ENCODE data around the gene PPP1R13L. TPM values are rescaled to one million over a fixed set of nuclear protein-coding genes. Genes with fewer than 3 reads are reported as not detected.
A peak's percentile ranks its signal among the peaks of the same experiment; 100 is the strongest.
"Not testable (repeated sequence)": the region's sequence is repeated elsewhere in the genome, so short reads cannot be mapped to it uniquely, and the experiment has no call there.

PPP1R13L gene
- total RNA-seq, 2 donors from 2014 or later: 10.9 to 52.2 TPM

DNA sequence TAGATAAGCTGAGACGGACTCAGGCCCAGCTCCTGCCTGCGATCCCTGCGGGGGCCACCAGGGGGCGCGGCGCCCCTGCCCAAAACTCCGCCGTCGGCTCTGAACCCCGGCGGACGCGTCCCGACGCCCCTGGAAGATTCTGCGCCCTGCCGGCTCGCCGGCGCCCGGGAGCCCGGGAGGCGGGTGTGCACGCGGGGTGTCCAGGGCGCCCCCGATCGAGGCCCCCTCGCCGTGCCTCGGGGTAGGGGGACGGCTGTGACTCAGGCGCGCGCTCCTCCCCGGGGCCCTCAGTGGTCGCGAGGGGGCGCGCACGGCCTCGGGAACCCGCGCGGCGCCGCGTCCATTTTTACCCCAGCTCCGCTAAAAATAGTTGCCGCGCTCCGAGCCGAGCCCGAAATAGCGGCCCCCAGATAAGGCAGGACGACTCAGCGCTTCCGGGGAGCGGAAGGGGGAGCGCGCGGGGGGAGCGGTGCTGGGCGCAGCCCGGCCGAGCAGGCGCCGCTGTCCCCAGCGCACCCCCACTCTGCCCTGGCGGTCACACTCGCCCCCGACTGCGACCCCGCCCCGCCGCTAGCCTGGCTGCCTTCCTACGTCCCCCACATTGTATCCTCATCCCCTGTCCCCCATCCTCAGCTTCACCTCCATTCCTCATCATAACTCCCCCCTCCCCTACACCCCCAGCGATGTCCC lies 34.8 kb upstream of the PPP1R13L start:
- ATAC-seq: peak; percentile 62 to 72
- peak overlapping the region in 1 of 2 donors; percentile 29 for H3K27ac Mint-ChIP-seq
- DNase-seq (ENCODE audit: low spot score in 2 of 2): peak; percentile 84 to 90
- no peaks in the 10 kb centered on the region for H3K36me3 Mint-ChIP-seq
- no peaks in the 10 kb centered on the region for H3K9me3 Mint-ChIP-seq

DNA sequence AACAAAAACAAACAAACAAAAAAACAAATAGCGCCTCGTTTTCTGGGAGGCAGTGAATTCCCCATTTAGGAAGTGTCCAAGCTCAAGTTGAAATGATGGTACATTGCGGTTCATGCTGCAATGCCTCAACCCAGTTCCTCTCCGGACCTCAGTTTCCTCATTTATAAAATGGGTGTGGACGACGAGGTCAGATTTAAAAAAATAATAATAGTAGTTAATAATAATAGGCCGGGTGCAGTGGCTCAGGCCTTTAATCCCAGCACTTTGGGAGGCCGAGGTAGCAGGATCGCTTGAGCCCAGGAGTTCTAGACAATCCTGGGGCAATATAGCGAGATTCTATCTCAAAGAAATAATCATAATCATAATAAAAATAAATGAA lies 34.3 kb upstream of the PPP1R13L start:
- Mint-ChIP-seq H3K36me3 (no peaks in the 10 kb centered on the region), H3K27ac (no peak overlapping the region), H3K9me3 (no peaks in the 10 kb centered on the region)
- DNase-seq (ENCODE audit: low spot score in 2 of 2) (no peak), ATAC-seq (no peak)

DNA sequence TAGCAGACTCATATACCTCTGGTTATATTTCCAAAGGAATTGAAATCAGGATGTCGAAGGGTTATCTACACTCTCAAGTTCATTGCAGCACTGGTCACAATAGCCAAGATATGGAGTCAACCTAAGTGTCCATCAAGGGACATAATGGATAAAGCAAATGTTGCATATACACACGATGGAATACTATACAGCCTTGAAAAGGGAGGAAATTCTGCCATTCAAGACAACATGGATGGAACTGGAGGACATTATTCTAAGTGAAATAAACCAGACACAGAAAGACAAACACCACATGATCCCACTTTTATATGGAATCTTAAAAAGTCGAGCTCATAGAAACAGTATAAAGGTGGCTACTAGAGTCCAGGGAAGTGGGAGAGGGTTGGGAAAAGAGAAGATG lies 32.5 kb upstream of the PPP1R13L start:
- H3K27ac Mint-ChIP-seq: no peak overlapping the region
- H3K9me3 Mint-ChIP-seq: no peaks in the 10 kb centered on the region
- ATAC-seq: no peak
- DNase-seq (ENCODE audit: low spot score in 2 of 2): no peak
- H3K36me3 Mint-ChIP-seq: no peaks in the 10 kb centered on the region

DNA sequence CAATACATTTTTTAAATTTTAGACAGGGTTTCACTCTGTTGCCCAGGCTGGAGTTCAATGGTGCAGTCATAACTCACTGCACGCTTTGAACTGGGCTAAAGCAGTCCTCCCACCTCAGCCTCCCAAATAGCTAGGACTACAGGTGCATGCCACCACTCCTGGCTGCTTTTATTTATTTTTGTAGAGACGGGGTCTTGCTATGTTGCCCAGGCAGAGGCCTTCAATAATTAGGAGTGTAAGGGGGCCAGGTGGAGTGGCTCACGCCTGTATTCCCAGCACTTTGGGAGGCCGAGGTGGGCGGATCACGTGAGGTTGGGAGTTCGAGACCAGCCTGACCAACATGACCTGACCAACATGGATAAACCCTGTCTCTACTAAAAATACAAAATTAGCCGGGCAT lies 27.7 kb upstream of the PPP1R13L start:
- DNase-seq (ENCODE audit: low spot score in 2 of 2); H3K36me3 Mint-ChIP-seq; H3K9me3 Mint-ChIP-seq; ATAC-seq; H3K27ac Mint-ChIP-seq: not testable (repeated sequence)

DNA sequence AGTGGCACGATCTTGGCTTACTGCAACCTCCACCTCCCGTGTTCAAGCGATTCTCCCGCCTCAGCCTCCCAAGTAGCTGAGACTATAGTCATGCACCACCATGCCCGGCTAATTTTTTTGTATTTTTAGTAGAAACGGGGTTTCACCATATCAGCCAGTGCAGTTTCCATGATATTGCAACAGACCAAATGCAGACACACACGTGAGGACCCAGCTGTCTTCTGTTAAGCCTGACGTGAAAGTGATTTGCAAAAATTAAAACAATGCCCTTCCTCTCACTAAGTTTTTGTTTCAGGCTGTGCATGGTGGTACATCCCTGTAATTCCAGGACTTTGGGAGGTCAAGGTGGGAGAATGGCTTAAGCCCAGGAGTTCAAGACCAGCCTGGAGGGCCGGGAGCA lies 26.1 kb upstream of the PPP1R13L start:
- not testable (repeated sequence) for H3K9me3 Mint-ChIP-seq; ATAC-seq; H3K36me3 Mint-ChIP-seq; DNase-seq (ENCODE audit: low spot score in 2 of 2); H3K27ac Mint-ChIP-seq

DNA sequence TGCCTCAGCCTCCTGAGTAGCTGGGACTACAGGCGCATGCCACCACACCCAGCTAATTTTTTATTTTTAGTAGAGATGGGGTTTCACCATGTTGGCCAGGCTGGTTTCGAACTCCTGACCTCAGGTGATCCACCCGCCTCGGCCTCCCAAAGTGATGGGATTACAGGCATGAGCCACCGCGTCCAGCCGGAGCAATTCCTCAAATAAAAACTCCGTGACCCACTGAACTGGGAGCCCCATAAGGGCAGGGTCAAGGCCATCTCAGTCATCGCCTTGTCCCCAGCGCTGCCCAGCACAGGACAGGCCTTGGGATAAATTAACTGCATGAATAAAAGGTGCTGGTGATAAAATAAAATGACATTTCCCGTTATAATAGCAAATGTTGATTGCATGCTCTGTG lies 25.0 kb upstream of the PPP1R13L start:
- H3K27ac Mint-ChIP-seq; H3K9me3 Mint-ChIP-seq; ATAC-seq; DNase-seq (ENCODE audit: low spot score in 2 of 2); H3K36me3 Mint-ChIP-seq: not testable (repeated sequence)

DNA sequence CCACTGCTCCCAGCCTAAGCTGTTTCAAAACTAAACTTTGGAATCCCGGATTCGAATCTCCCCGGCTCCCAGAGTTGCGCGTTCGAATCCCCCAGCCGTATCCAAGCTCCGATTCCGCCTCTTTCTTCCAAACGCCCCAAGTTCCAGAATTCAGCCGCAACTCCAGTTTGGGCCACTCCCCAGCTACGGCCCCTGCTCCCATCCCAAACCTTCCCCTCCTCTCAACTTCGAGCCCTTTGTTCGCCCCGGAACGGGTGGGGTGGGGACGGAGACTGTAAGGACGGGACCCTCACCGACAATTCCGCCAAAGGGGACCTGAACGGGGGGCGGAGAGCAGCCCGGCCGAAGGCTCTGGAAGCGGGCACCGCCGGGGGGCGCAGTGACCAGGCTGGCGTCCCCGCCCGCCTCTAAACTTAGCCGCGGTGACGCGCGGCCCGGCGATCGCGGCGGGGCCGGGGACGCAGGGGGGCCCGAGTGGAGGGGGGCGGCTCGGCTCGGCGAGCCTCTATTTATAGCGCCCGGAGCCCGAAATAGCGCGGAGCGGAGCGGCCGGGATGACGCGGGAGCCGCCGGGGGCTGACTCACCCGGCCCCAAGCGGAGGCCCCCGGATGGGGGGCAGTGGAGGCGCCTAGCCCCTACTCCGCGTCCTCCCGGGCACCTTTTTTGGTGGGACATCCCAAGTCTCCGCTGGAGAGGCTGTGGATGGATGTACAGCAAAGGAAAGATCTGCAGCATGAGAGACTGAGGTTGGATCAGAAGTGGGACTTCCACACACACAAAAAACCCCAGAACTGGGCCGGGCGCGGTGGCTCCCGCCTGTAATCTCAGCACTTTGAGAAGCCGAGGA lies 23.7 kb upstream of the PPP1R13L start:
- Mint-ChIP-seq H3K9me3 (no peaks in the 10 kb centered on the region), H3K36me3 (no peaks in the 10 kb centered on the region), H3K27ac (peak overlapping the region in 1 of 2 donors; percentile 69)
- DNase-seq (ENCODE audit: low spot score in 2 of 2) (no peak), ATAC-seq (no peak)

DNA sequence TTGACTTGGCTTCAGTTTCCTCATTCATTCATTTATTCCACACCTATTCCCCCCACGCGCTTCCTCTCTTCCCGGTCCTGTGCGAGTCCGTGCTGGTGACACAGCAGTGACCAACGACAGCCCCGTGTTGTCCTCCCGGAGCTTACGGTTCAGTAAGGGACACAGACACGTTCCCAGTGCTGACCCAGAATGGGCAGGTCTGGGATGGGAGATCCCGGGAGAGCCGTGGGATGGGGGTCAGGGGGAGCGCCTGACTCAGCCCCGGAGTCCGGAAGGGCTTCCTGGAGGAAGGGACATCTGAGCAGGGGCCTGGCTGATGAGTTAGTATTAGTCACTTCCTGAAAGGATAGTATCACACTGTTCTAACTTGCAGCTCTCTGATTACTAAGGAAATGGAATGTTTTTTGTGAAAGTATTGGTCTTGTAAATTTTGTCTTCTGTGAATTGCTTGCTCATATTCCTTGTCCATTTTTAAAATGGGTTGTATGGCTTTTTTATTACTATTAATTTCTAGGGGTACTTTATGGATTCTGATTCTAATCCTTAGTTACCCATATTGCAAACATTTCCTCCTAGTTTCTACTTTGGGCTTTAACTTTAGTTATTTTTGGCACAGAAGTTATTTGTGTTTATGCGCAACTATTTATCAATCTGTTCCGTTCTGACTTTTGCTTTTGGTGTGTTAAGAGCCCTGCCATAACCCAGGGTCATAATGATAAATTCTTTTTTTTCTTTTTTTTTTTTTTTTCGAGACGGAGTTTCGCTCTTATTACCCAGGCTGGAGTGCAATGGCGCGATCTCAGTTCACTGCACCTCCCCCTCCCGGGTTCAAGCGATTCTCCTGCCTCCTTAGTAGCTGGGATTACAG lies 19.6 kb upstream of the PPP1R13L start:
- DNase-seq (ENCODE audit: low spot score in 2 of 2) (peak in 1 of 2 donors; percentile 83), ATAC-seq (peak; percentile 63 to 88)
- no peaks in the 10 kb centered on the region for H3K9me3 Mint-ChIP-seq
- H3K27ac Mint-ChIP-seq: peak overlapping the region; percentile 87 to 98
- H3K36me3 Mint-ChIP-seq: peaks cover 0 to 14% of the 10 kb centered on the region in 2 donors

DNA sequence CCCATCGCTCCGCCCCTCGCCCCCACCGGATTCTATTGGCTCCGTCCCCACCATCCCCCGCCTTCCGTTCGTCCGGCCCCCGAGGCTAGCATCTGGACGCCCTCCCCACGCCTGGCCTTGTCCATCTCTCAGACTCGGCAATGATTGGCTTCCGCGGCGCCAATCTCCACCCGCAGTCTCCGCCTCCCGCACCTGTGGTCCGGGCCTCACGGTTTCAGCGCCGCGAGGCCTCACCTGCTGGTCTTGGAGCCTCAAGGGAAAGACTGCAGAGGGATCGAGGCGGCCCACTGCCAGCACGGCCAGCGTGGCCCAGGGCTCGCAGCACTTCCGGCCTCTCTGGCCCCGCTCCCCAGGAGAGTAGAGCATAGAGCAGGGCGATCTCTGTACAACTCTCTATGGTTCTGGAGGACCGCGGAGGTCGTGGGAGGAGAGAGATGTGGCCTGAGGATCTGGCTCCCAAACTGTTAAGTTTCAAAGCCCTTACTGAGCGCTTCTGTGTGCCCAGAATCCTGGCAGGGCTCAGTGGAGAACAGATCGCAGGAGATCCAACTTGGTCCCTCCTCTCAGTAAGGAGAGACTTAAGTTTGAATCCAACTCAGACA lies 18.8 kb upstream of the PPP1R13L start, which contains the start of gene ERCC1:
TSS of gene ERCC1 (minus strand) at position 329 of the 602 bp plus-strand sequence. CDS start 543 bp downstream, outside the sequence.
- DNase-seq (ENCODE audit: low spot score in 2 of 2): peak; percentile 83 to 88
- Mint-ChIP-seq H3K27ac (peak within 1 kb of the TSS; percentile 87 to 98), H3K9me3 (no peaks in the 10 kb centered on the region), H3K36me3 (peaks cover 0 to 14% of the 10 kb centered on the region in 2 donors)
- peak; percentile 62 to 78 for ATAC-seq

DNA sequence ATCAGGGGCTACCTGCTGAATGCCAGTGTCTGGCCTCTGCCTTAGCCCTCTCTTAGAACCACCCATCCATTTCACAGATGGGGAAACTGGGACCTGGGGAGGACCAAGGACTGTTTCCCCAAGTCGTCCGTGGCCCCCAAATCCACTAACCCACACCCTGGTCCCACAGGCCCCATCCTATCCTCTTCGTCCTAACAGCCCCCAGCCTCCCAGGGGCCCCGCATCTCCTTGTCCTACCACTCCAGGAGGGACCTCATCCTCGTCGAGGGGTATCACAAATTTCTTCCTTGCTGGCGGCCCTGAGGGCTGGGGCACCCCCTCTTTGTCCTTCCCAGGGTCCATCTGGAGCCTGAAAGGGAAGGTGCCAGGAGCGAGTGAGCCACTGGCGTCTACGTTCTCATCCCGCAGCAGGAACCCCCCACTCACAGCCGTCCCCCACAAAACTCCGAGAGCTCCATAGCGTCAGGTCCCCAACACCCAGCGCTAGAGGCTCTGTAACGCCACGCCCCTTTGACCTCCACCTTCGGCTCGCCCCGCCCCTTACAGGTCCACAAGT lies 18.2 kb upstream of the PPP1R13L start:
- no peak for ATAC-seq
- Mint-ChIP-seq H3K36me3 (peaks cover 0 to 14% of the 10 kb centered on the region in 2 donors), H3K9me3 (no peaks in the 10 kb centered on the region), H3K27ac (peak overlapping the region; percentile 87 to 98)
- no peak for DNase-seq (ENCODE audit: low spot score in 2 of 2)

DNA sequence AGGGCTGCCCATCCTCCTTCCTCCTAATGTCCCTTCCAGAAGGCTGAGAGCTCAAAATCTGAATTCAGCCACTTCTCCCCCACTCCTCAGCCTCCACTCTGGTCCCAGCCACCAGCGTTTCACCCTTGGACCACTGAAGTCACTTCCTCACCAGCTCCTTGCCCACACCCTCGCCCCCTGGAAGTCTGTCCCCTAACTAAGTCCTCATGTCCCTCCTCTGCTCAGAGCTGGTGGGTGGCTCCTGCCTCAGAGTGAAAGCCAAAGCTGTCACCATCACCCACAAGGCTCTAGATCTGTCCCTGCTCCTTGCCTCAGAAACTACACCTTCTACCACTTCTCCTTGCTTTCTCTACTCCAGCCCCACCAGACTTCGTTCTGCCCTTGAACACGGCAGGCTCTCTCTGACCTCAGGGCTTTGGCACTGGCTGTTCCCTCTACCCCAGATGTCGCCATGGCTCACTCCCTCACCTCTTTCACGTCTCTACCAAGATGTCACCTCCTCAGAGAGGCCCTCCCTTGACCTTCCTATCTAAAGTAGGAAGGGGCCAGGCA lies 17.2 kb upstream of the PPP1R13L start:
- Mint-ChIP-seq H3K9me3 (no peaks in the 10 kb centered on the region), H3K36me3 (peaks cover 0 to 14% of the 10 kb centered on the region in 2 donors), H3K27ac (peak overlapping the region; percentile 12 to 23)
- DNase-seq (ENCODE audit: low spot score in 2 of 2) (no peak), ATAC-seq (no peak)

DNA sequence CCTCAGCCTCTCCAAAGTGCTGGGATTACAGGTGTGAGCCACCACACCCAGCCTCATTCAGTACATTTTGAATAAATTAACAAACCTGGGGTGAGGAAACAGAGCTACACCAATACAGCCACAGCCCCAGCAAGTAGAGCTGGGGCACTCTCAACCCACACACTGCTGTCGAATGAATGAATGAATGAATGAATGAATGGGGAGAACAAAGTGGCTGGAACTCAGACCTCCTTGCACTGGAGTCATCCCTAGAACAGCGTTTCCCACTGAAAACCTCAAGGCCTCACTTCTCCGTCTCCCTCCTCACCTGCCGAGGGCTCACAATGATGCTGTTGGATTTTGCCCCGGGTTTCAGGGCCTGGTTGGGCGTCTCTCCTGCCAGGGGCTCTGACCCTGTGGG lies 16.0 kb upstream of the PPP1R13L start:
- H3K27ac Mint-ChIP-seq: peak overlapping the region; percentile 28 to 86
- no peaks in the 10 kb centered on the region for H3K9me3 Mint-ChIP-seq
- no peak for ATAC-seq
- DNase-seq (ENCODE audit: low spot score in 2 of 2): no peak
- H3K36me3 Mint-ChIP-seq: peaks cover 0 to 14% of the 10 kb centered on the region in 2 donors

DNA sequence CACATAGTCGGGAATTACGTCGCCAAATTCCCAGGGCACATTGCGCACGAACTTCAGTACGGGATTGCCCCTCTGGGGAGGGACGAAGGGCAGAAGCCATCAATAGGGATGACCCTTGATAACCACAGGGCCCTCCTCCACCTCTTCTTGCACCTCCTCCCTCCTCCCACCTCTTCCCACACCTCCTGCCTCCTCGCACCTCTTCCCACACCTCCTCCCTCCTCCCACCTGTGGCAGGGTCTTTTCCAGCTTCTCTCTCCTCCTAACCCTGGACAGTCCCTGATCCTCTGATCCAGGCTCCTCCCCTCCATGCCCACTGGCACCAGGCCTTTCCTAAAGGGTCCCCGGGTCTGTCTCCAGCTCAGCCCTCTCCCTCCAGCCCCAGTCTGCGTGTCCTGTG lies 15.5 kb upstream of the PPP1R13L start:
- Mint-ChIP-seq H3K36me3 (peaks cover 0 to 14% of the 10 kb centered on the region in 2 donors), H3K9me3 (no peaks in the 10 kb centered on the region), H3K27ac (peak overlapping the region; percentile 28 to 86)
- ATAC-seq (no peak), DNase-seq (ENCODE audit: low spot score in 2 of 2) (no peak)

DNA sequence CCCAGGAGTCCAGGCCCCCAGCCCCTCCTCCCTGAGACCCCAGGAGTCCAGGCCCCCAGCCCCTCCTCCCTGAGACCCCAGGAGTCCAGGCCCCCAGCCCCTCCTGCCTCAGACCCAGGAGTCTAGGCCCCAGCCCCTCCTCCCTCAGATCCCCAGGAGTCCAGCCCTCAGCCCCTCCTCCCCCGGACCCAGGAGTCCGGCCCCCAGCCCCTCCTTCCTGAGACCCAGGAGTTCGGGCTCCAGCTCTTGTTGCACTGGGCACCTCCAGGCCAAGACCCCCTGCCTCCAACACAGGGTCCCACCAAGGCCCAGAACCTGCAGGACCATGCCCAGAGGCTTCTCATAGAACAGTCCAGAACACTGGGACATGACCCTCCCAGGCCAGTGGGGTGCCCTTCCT lies 15.0 kb upstream of the PPP1R13L start:
- no peak for DNase-seq (ENCODE audit: low spot score in 2 of 2)
- no peak for ATAC-seq
- Mint-ChIP-seq H3K36me3 (peaks cover 0 to 14% of the 10 kb centered on the region in 2 donors), H3K9me3 (no peaks in the 10 kb centered on the region), H3K27ac (peak overlapping the region in 1 of 2 donors; percentile 28)

DNA sequence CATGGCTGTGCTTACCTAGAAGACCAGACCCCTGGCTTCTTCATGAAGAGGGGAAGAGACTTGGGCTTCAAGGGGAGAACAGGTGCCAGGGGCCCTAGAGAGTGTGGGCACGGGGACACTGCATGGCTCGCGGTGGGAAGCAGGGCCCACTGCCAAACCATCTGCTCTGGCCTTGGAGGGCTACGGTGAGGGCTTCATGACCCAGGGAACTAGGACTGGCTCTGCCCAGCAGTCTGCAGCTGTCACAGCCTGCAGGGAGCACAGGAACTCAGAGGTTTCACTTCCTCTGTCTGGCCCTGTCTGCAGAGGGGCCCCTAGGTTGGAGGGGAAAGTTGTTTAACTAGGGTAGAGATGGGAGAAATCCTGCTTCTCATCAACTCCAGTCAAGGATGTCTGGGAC lies 14.5 kb upstream of the PPP1R13L start:
- Mint-ChIP-seq H3K36me3 (peaks cover 0 to 18% of the 10 kb centered on the region in 2 donors), H3K9me3 (no peaks in the 10 kb centered on the region), H3K27ac (peak overlapping the region in 1 of 2 donors; percentile 41)
- DNase-seq (ENCODE audit: low spot score in 2 of 2) (no peak), ATAC-seq (no peak)

DNA sequence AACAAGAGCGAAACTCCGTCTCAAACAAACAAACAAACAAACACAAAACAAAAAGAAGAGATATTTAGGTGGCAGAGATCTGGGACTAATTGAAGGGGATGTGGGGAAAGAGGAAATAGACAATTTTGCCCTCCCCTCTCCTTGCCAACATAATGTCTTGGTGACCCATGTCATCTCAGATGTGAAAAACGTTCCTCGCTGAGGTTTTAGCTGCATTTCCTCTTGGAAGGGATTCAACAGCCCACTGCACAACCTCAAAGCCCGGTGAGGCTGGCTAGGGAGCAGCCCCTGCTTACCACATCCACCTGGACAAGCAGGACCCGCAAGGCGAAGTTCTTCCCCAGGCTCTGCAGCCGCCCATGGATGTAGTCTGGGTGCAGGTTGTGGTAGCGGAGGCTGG lies 13.9 kb upstream of the PPP1R13L start:
- ATAC-seq: no peak
- Mint-ChIP-seq H3K9me3 (no peaks in the 10 kb centered on the region), H3K36me3 (peaks cover 0 to 23% of the 10 kb centered on the region in 2 donors), H3K27ac (peak overlapping the region in 1 of 2 donors; percentile 41)
- no peak for DNase-seq (ENCODE audit: low spot score in 2 of 2)
